Choroid plexus epithelial cell (primary cell): ENCODE measurements around the gene NPFFR1.
"Not testable (repeated sequence)": the region's sequence is repeated elsewhere in the genome, so short reads cannot be mapped to it uniquely, and the experiment has no call there.

ENCODE experiments used
- DNase-seq: peaks from one replicate; pipeline ENCODE4 v3.0.0-alpha.2; 2010; ENCODE audit warnings: low read depth
- H3K4me3 ChIP-seq: 2 replicates; pipeline ENCODE4 v1.5.1; 2011; ENCODE audit warnings: low read depth, mild to moderate bottlenecking, control low read depth, low read length, moderate library complexity
- CTCF ChIP-seq: conservative IDR thresholded peaks from 2 replicates; pipeline ENCODE4 v1.5.1; 2011; ENCODE audit warnings: low read depth, mild to moderate bottlenecking, control low read depth, inconsistent platforms, low read length, moderate library complexity

The NPFFR1 gene

DNA sequence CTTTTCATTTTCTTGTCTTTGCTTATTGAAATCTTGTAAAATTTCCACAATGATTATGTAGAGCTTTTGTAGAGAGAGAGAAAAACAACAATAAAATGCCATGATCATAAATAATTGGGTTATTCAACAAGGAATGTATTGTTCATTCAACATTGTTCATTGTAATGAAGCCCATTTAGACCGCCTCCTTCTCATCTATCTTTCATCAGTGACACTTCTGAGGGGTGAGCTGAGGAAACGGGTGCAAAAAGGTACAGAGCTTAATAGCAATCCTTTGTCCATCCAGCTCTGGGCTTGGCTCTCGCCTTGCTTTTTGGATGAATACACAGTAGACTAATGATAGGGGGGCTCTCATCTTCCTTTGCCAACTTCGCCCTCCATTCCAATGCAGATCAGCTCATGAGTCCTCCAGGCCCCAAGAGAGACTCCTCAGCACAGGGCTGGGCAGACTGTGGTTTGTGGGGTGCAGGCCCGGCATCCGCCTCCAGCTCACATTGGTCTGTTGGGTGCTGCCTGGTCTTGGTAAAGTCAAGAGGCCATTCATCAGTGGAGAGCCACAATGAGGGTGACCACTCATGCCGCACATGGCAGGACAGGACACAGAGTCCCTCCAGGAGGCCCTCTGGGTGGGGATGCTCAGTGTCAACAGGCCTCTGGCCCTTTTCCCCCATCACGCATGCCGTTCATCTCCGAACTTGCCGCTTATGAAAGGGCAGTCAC lies 32.7 kb downstream of the NPFFR1 start:
- DNase-seq, result no peak
- H3K4me3 ChIP-seq, result no peak overlapping the region
- TF ChIP-seq CTCF, result no peak

DNA sequence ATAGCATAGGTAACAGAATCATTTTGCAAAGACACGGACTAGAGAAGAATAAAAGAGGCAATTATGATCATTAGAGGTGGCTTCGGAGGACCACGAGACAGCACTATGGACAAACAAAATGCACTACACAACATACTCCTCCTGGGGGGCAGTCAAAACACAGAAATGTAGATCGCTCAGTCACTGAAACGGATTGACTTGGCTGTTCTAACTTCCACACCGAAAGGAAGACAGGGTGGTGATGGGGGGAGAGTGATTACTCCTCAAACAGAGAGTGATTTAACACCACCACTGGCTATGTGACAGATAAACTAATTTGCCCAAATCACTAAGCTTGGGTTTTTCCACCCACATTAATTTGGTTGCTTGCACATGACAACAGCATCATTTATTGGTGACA lies 36.4 kb downstream of the NPFFR1 start:
- no peak for TF ChIP-seq CTCF
- no peak overlapping the region for H3K4me3 ChIP-seq
- DNase-seq, result no peak

DNA sequence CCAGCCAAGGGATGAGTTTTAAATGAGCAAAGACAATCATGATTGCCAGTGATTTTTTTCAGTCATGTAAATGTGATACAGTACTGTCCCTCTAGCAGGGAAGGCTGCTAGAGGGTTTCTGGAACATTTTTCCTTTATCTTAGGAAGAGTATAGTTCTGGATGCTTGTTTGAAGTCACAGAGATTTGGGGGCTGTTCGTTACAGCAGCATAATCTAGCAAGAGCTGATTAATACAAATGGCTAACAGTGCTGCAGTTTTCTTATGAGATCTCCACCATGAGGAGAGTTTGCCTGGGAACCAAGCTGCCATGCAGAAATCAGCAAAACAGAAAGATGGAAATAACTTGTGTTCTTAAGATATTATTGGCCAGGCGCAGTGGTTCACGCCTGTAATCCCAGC lies 42.7 kb downstream of the NPFFR1 start:
- TF ChIP-seq CTCF, result no peak
- no peak overlapping the region for H3K4me3 ChIP-seq
- DNase-seq, result no peak

DNA sequence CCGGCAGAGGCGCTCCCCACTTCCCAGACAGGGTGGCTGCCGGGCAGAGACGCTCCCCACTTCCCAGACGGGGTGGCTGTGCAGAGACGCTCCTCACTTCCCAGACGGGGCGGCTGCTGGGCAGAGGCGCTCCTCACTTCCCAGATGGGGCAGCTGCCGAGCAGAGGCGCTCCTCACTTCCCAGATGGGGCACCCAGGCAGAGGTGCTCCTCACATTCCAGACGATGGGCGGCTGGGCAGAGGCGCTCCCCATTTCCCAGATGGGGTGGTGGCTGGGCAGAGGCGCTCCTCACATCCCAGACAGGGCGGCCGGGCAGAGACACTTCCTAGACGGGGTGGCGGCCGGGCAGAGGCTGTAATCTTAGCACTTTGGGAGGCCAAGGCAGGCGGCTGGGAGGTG lies 43.8 kb downstream of the NPFFR1 start:
- not testable (repeated sequence) for DNase-seq, H3K4me3 ChIP-seq

DNA sequence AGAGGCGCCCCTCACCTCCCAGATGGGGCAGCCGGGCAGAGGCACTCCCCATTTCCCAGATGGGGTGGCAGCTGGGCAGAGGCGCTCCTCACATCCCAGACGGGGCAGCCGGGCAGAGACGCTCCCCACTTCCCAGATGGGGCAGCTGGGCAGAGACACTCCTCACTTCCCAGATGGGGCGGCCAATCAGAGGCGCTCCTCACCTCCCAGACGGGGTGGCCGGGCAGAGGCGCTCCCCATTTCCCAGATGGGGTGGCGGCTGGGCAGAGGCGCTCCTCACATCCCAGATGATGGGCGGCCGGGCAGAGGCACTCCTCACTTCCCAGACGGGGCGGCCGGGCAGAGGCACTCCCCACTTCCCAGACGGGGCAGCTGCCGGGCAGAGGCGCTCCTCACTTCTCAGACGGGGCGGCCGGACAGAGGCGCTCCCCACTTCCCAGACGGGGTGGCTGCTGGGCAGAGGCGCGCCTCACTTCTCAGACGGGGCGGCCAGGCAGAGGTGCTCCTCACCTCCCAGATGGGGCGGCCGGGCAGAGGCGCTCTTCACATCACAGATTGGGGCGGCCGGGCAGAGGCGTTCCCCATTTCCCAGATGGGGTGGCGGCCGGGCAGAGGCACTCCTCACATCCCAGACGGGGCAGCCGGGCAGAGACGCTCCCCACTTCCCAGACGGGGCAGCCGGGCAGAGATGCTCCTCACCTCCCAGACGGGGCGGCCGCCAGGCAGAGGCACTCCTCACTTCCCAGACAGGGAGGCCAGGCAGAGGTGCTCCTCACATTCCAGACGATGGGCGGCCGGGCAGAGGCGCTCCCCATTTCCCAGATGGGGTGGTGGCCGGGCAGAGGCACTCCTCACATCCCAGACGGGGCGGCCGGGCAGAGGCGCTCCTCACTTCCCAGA lies 44.5 kb downstream of the NPFFR1 start:
- not testable (repeated sequence) for DNase-seq, H3K4me3 ChIP-seq

DNA sequence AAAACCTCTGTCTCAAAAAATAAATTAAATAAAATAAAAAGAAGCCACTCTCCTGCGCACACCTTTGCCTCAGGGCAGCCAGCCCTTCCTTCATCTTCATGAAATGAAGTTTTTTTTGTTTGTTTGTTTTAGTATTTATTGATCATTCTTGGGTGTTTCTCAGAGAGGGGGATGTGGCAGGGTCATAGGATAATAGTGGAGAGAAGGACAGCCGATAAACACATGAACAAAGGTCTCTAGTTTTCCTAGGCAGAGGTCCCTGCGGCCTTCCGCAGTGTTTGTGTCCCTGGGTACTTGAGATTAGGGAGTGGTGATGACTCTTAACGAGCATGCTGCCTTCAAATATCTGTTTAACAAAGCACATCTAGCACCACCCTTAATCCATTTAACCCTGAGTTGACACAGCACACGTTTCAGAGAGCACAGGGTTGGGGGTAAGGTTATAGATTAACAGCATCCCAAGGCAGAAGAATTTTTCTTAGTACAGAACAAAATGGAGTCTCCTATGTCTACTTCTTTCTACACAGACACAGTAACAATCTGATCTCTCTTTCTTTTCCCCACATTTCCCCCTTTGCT lies 45.8 kb downstream of the NPFFR1 start:
- not testable (repeated sequence) for DNase-seq, H3K4me3 ChIP-seq

DNA sequence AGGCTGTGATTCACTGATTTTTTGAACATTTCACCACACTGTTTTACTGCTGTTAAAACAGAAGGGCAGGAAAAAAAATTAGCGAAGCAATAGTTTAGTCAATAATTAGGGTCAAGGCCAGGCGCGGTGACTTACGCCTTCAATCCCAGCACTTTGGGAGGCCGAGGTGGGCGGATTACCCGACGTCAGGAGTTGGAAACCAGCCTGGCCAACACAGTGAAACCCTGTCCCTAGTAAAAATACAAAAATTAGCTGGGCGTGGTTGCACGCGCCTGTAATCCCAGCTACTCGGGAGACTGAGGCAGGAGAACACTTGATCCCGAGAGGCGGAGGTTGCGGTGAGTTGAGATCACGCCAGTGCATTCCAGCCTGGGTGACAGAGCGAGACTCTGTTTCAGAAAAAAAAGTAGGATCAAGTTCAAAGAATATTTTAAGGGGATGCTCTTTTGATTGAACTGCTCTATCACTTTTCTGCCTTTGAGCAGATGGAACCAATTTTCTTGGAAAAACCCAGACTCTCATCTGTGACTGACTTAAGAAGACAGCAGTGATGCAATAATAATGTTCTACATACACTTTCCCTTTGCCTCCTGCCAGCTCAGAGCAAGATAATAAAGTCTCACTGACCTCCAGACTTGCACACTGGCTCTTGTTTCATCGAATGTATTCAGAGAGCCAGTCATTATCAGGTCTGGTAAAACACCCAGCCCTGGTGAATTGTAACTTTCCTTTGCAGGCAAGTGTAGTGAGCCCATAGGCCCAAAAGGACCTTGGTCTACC lies 48.9 kb downstream of the NPFFR1 start:
- no peak overlapping the region for H3K4me3 ChIP-seq
- peak; percentile 90 for DNase-seq
- no peak for TF ChIP-seq CTCF

- H3K4me3 ChIP-seq, result peak overlapping the region; percentile 89
- no peak for TF ChIP-seq CTCF
- DNase-seq, result no peak
Measured at GRCh38 chr10:70233939-70234300, 49.9 kb downstream of the NPFFR1 start.
